Lower leg skin (tissue), 4 donors: ENCODE measurements around the gene PXK. TPM values are rescaled to one million over a fixed set of nuclear protein-coding genes. Genes with fewer than 3 reads are reported as not detected.

Experiments used
- DNase-seq, 2 donors: peaks; one replicate each; pipeline ENCODE4 v3.0.0-alpha.2; 2019; ENCODE audit warnings: low spot score in 2 of 2
- H3K4me3 ChIP-seq: fragments of 200-600 bp; sonication (generic); 2 replicates; pipeline ENCODE4 v1.5.1; 2017; ENCODE audit warnings: mild to moderate bottlenecking, low read depth; ENCODE audit not compliant: poor library complexity, severe bottlenecking
- CTCF ChIP-seq, 3 donors: fragments of 450-650 bp; IDR thresholded peaks; one replicate each; pipeline ENCODE4 v1.5.1; 2016; ENCODE audit warnings: antibody characterized with exemption in 3 of 3, mild to moderate bottlenecking in 3 of 3, moderate library complexity in 2 of 3
- POLR2A ChIP-seq, 2 donors: fragments of 450-650 bp; IDR thresholded peaks; one replicate each; pipeline ENCODE4 v1.6.1; 2016 to 2017; ENCODE audit warnings: antibody characterized with exemption in 2 of 2, mild to moderate bottlenecking in 1 of 2, moderate library complexity in 1 of 2
- WGBS, 2 donors: methylation state at CpG; one replicate each; pipeline ENCODE4 v1.1.5; 2018; 5-methylcytosine and 5-hydroxymethylcytosine counted together
- intact Hi-C: fragments of 100-400 bp; cut with DNase I; formaldehyde crosslinking; loops from one replicate; pipeline ENCODE4 v1.15.0; 2023; ENCODE audit warnings: low total_unique reads
- total RNA-seq, 4 donors: library from RNA; depleted of rRNA; stranded (reverse); fragments of >200 nt; gene quantifications; one replicate each; pipeline ENCODE4 v1.1.0, GENCODE V29; 2016

The PXK gene
- total RNA-seq, 4 donors from 2014 or later = 19.4 to 27.7 (median 23.9) TPM

- no peak for TF ChIP-seq CTCF (IDR thresholded peaks at IDR 0.05)
- TF ChIP-seq POLR2A (IDR thresholded peaks at IDR 0.05) = no peak
- H3K4me3 ChIP-seq = no peak overlapping the region
- WGBS, 2 donors = 35 to 38% methylated on average over 7 of the region's 7 CpGs
- intact Hi-C loops = no loop called here
- DNase-seq = peak; percentile 45 to 89
Observed at GRCh38 chr3:58419780-58420507, 87.3 kb downstream of the PXK start.

GRCh38 chr3:58421004-58421403, 88.3 kb downstream of the PXK start:
- 76 to 90% methylated on average over 7 of the region's 7 CpGs for WGBS, 2 donors
- intact Hi-C loops = no loop called here
- DNase-seq = no peak
- TF ChIP-seq POLR2A (IDR thresholded peaks at IDR 0.05) = no peak
- no peak for TF ChIP-seq CTCF (IDR thresholded peaks at IDR 0.05)
- H3K4me3 ChIP-seq = no peak overlapping the region

- intact Hi-C loops = no loop called here
- 80 to 81% methylated on average over 7 to 8 of the region's 8 CpGs for WGBS, 2 donors
- TF ChIP-seq CTCF (IDR thresholded peaks at IDR 0.05) = no peak
- TF ChIP-seq POLR2A (IDR thresholded peaks at IDR 0.05) = no peak
- no peak for DNase-seq
- H3K4me3 ChIP-seq = no peak overlapping the region
Observed at GRCh38 chr3:58422756-58423325, 90.1 kb downstream of the PXK start.

- TF ChIP-seq POLR2A (IDR thresholded peaks at IDR 0.05) = no peak
- TF ChIP-seq CTCF (IDR thresholded peaks at IDR 0.05) = no peak
- H3K4me3 ChIP-seq = no peak overlapping the region
- intact Hi-C loops = no loop called here
- DNase-seq = no peak
- WGBS, 2 donors = 68 to 71% methylated on average over 8 of the region's 8 CpGs
Observed at GRCh38 chr3:58424613-58425012, 91.9 kb downstream of the PXK start.

- no peak overlapping the region for H3K4me3 ChIP-seq
- 66 to 70% methylated on average over 2 of the region's 2 CpGs for whole genome bisulfite sequencing, 2 donors
- TF ChIP-seq CTCF (IDR thresholded peaks at IDR 0.05) (no peak), POLR2A (IDR thresholded peaks at IDR 0.05) (no peak)
- no peak for DNase-seq
- intact Hi-C loops = no loop called here
Observed at GRCh38 chr3:58425782-58426181, 93.1 kb downstream of the PXK start.
